ENCODE results near the gene HLCS. TPM values are rescaled to one million over a fixed set of nuclear protein-coding genes. Genes with fewer than 3 reads are reported as not detected.

The HLCS gene
- polyA plus RNA-seq, 1 of the 3 experiments (the other 2 are of a cell fraction) = 13.0 TPM

- H3K79me2 ChIP-seq (ENCODE audit: insufficient read depth) = no peaks in the 10 kb centered on the region
- no peaks in the 10 kb centered on the region for H3K9me2 ChIP-seq
- no peak overlapping the region for H2AFZ ChIP-seq (ENCODE audit: low read depth)
- no peak for DNase-seq
- no peaks in the 10 kb centered on the region for H3K9me3 ChIP-seq
- no peaks in the 10 kb centered on the region for H3K36me3 ChIP-seq (replicated peaks in 1 of 2; ENCODE audit: control insufficient read depth in 1 of 2, insufficient read depth in 2 of 2, low read length in 1 of 2)
- ChIA-PET POLR2A (no interaction called here), CTCF (interaction anchor here (0.7 kb wide), 1 partner anchor 27 kb away, joined by 3 read pairs; no protein-coding TSS in a partner anchor)
- no peaks in the 10 kb centered on the region for H3F3A ChIP-seq (replicated peaks; ENCODE audit: insufficient read depth)
- H3K9ac ChIP-seq = no peak overlapping the region
- no peak for TF ChIP-seq TCF12 (IDR thresholded peaks at IDR 0.05)
- no peak for TF ChIP-seq TEAD4 (IDR thresholded peaks at IDR 0.05; ENCODE audit: borderline replicate concordance, insufficient read depth)
- TF ChIP-seq REST (IDR thresholded peaks at IDR 0.05; ENCODE audit: low read depth, low read length) = no peak
- TF ChIP-seq CHD2 (IDR thresholded peaks at IDR 0.05; ENCODE audit: low read length, partially characterized antibody) = no peak
- no peak for TF ChIP-seq JUND (IDR thresholded peaks at IDR 0.05)
- no peak for TF ChIP-seq RFX5 (IDR thresholded peaks at IDR 0.05; ENCODE audit: low read length)
- H3K4me2 ChIP-seq = no peak overlapping the region
- H3K27me3 ChIP-seq (ENCODE audit: insufficient read depth) = no peaks in the 10 kb centered on the region
- no peak overlapping the region for H3K27ac ChIP-seq (ENCODE audit: low read depth in 2 of 2, low read length in 1 of 2)
- 82% methylated on average over 5 of the region's 5 CpGs for WGBS (ENCODE audit: low lambda C conversion rate)
- peaks cover 4% of the 10 kb centered on the region in 2 experiments; a peak in 3 of 4 replicates for H3K4me1 ChIP-seq (ENCODE audit: control insufficient read depth in 1 of 2, insufficient read depth in 2 of 2, low read depth in 1 of 2, low read length in 1 of 2)
- no peak overlapping the region for H3K4me3 ChIP-seq (ENCODE audit: low read depth in 2 of 2, low read length in 1 of 2)
- no peaks in the 10 kb centered on the region for H4K20me1 ChIP-seq (ENCODE audit: insufficient read depth)
Observed at GRCh38 chr21:36888466-36888865, 78.0 kb downstream of the HLCS start.

GRCh38 chr21:36887963-36888362 is 78.5 kb downstream of the HLCS start:
- Histone ChIP-seq H3K4me2 (no peak overlapping the region), H4K20me1 (ENCODE audit: insufficient read depth) (no peaks in the 10 kb centered on the region), H3K9me3 (no peaks in the 10 kb centered on the region), H3K4me3 (ENCODE audit: low read depth in 2 of 2, low read length in 1 of 2) (no peak overlapping the region), H3K9ac (no peak overlapping the region), H3K27me3 (ENCODE audit: insufficient read depth) (no peaks in the 10 kb centered on the region), H3K79me2 (ENCODE audit: insufficient read depth) (no peaks in the 10 kb centered on the region), H2AFZ (ENCODE audit: low read depth) (no peak overlapping the region), H3K27ac (ENCODE audit: low read depth in 2 of 2, low read length in 1 of 2) (0 out of 4 replicates have a peak overlapping the region, but pooled peaks of 1 of the 2 experiments have one; percentile 4), H3K4me1 (ENCODE audit: control insufficient read depth in 1 of 2, insufficient read depth in 2 of 2, low read depth in 1 of 2, low read length in 1 of 2) (peaks cover 4% of the 10 kb centered on the region in 2 experiments; a peak in 3 of 4 replicates), H3K36me3 (replicated peaks in 1 of 2; ENCODE audit: control insufficient read depth in 1 of 2, insufficient read depth in 2 of 2, low read length in 1 of 2) (no peaks in the 10 kb centered on the region), H3K9me2 (no peaks in the 10 kb centered on the region), H3F3A (replicated peaks; ENCODE audit: insufficient read depth) (no peaks in the 10 kb centered on the region)
- peak; percentile 54 for DNase-seq
- POLR2A ChIA-PET = no interaction called here
- CTCF ChIA-PET = interaction anchor here (0.7 kb wide), 1 partner anchor 27 kb away, joined by 3 read pairs; no protein-coding TSS in a partner anchor
- 62% methylated on average over 5 of the region's 5 CpGs for WGBS (ENCODE audit: low lambda C conversion rate)
- no peak for TF ChIP-seq YY1 (IDR thresholded peaks at IDR 0.05; ENCODE audit: low read depth)
- no peak for TF ChIP-seq TCF12 (IDR thresholded peaks at IDR 0.05)
- TF ChIP-seq SMC3 (IDR thresholded peaks at IDR 0.05; ENCODE audit: low read depth, low read length) = no peak
- no peak for TF ChIP-seq ZBTB33 (IDR thresholded peaks at IDR 0.05; ENCODE audit: borderline replicate concordance, low read depth)
- TF ChIP-seq, protein P1, sequence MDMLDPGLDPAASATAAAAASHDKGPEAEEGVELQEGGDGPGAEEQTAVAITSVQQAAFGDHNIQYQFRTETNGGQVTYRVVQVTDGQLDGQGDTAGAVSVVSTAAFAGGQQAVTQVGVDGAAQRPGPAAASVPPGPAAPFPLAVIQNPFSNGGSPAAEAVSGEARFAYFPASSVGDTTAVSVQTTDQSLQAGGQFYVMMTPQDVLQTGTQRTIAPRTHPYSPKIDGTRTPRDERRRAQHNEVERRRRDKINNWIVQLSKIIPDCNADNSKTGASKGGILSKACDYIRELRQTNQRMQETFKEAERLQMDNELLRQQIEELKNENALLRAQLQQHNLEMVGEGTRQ (IDR thresholded peaks at IDR 0.05; ENCODE audit: borderline replicate concordance, low read depth, low read length) = no peak
- TF ChIP-seq MXI1 (IDR thresholded peaks at IDR 0.05; ENCODE audit: low read depth, low read length) = no peak
- no peak for TF ChIP-seq RCOR1 (IDR thresholded peaks at IDR 0.05; ENCODE audit: low read length)
- no peak for TF ChIP-seq GABPA (IDR thresholded peaks at IDR 0.05; ENCODE audit: low read depth)
- TF ChIP-seq EZH2phosphoT487 (IDR thresholded peaks at IDR 0.05; ENCODE audit: borderline replicate concordance, low read depth) = no peak
- TF ChIP-seq, protein P2, sequence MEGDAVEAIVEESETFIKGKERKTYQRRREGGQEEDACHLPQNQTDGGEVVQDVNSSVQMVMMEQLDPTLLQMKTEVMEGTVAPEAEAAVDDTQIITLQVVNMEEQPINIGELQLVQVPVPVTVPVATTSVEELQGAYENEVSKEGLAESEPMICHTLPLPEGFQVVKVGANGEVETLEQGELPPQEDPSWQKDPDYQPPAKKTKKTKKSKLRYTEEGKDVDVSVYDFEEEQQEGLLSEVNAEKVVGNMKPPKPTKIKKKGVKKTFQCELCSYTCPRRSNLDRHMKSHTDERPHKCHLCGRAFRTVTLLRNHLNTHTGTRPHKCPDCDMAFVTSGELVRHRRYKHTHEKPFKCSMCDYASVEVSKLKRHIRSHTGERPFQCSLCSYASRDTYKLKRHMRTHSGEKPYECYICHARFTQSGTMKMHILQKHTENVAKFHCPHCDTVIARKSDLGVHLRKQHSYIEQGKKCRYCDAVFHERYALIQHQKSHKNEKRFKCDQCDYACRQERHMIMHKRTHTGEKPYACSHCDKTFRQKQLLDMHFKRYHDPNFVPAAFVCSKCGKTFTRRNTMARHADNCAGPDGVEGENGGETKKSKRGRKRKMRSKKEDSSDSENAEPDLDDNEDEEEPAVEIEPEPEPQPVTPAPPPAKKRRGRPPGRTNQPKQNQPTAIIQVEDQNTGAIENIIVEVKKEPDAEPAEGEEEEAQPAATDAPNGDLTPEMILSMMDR (IDR thresholded peaks at IDR 0.05) = no peak
- TF ChIP-seq FOXM1 (IDR thresholded peaks at IDR 0.05; ENCODE audit: low read depth) = no peak
- TF ChIP-seq RFX5 (IDR thresholded peaks at IDR 0.05; ENCODE audit: low read length) = no peak
